UCSD-AML1 (cell line): ENCODE results near the gene TRPV4.

Experiments
- DNase-seq: peaks from one replicate; lab custom pipeline; 2025; ENCODE audit not compliant: unreplicated experiment; lab: John Stamatoyannopoulos, UW

The TRPV4 gene

GRCh38 chr12:109808876-109809646 is 24.1 kb downstream of the TRPV4 start:
- DNase-seq, result no peak

DNA sequence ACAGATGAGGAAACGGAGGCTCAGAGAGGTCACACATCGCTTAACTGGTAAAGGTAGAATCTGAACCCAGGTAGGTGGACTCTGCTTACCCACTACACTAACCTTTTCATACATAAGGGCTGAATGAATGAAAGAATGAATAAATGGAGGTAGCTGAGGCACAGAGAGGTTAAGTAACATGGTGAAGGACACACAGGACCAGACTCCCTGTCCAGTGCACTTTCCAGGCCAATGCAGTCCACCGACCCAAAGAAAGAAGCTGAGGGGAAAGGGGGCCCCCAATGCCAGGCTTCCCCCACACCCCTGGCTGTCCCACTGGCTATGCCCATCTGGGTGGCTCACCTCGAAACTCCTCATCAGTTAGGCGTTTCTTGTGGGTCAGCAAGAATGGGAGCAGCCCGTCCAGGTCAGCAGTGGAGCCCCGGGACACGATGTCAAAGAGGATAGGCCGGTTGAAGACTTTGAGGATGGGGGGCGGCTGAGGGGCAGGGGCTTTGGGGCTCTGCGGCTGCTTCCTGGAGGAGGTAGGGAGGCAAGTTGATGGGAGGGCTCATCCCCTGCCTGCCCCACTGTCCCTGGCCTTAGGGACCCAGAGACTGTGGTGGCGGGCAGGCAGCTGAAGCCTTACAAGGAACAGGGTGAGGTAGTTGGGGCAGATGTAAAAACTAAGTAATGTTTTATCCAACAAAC is 25.1 kb downstream of the TRPV4 start:
- no peak for DNase-seq

DNA sequence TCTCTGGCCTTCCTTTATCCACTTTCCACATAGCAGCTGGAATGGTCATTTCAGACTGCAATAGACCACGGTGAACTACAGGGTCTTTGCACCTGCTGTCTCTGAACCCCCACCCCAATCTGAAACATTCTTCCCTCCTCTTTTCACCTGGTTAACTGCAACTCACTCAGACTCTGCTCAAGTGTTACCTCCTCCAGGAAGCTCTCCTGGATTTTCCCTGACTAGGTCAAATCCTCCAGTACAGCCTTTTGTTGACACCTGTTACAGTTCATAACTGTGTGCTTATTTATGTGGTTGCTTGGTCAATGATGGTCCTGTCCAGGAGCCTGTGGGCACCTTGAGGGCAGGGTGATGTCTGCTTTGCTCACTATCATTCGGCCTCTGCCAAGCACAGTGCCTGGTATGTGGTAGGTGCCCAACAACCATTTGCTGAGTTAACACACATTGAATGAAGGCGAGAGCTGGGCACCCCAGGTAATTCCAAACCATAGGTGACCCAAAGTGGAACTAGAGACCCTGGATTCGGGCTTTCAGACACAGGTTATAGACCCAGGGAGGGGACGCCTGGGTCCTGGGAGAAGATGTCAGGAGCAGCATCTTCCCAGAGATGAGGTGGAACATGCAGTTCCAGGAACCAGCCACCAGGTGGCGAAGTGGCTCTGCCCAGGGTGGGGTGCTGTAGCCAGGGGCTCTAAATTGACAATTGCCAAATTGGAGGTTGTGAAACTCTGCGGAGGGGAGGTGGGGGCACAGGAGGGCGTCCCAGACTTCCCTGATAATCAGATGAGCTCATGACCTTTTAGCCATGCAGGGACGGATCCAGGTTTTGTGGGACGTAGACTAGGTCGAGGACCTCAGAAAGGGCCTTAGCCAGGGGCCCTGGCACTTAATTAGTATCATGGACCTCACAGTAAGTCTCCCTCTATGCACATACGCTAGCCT is 28.1 kb downstream of the TRPV4 start:
- peak; percentile 57 for DNase-seq

- no peak for DNase-seq
Measured at GRCh38 chr12:109803678-109804077, 29.5 kb downstream of the TRPV4 start.

GRCh38 chr12:109802828-109803227 is 30.4 kb downstream of the TRPV4 start:
- no peak for DNase-seq

- no peak for DNase-seq
Measured at GRCh38 chr12:109800536-109800935, 32.7 kb downstream of the TRPV4 start.

DNA sequence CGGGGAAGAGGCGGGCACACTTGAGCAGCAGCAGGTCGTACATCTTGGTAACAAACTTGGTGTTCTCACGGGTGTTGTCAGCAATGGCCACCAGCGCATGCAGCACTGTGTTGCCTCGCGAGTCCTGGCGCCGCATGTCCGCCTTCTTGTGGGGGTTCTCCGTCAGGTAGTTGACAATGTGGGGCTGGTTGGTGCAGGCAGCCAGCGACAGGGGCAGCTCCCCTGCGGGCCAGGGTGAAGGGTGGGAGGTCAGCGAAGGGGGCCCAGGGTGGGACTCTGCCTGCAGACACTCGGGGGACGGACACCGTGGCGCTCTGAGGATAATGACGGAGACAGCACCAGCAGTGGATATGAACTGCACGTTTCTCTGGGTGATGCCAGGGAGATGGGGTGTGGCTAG is 34.5 kb downstream of the TRPV4 start:
- no peak for DNase-seq

- DNase-seq, result peak; percentile 46
Measured at GRCh38 chr12:109797905-109798669, 35.1 kb downstream of the TRPV4 start.

DNA sequence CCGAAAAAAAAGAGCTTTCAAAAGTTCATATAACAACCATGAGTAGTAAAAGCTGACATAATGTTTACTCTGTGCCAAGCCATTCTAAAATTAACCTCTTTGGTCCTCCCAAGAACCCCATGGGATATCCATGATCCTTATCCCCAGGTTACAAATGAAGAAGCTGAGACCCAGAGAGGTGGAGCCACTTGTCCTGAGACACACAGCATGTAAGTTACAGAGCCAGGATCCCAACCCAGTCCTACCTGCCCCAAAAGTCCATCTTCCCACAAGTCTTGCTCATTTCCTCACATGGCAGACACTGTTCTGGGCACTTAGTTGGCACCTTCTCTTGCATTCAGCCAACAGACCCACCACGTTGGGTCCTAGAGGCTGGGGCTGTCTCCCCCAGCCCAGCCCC is 37.1 kb downstream of the TRPV4 start:
- DNase-seq, result no peak

DNA sequence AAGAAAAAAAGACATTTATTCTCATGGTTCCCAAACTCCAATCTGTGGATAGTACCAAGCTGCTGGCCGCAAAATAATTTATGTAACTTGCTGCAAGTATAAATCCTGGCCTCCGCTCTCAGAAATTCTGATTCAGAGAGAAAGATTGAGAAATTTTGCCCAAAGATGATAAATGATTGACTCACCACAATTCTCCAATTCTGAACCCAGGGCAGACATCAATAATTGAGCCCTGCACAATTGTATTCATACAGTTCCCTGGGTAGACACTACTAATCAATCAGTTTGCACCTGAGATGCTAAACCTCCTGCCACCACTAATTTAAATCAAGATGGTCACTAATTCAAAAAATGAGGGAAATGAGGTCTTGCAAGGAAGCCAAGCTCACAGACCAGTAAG is 38.2 kb downstream of the TRPV4 start:
- no peak for DNase-seq

DNA sequence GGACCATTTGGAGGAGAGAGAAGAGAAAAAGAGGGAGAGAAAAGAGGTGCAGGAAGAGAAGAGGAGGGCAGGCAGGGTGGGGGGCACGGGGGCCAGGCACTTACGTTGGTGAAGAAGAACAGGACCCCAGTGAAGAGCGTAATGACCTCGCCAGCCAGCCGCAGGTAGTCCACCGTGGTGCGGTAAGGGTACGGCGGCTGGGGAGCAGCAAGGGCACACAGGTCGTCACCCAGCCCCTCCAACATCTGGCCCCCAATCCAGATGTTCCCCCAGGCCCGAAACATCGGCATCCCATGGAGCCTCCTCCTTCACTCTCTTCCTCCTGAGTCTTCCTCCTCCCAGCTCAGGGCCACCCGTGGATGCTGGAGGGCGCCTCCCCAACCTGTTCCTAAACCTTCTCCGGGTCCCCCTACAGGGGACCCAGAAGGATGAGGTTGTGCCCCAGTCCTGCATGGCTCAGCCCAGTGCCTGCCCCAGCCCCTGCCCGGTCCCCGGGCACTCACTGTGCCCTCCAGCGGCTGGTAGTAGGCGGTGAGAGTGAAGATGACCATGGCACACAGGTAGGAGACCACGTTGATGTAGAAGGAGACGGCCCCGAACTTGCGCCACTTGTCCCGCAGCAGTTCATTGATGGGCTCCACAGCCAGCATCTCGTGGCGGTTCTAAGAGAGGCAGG is 39.2 kb downstream of the TRPV4 start:
- no peak for DNase-seq

DNA sequence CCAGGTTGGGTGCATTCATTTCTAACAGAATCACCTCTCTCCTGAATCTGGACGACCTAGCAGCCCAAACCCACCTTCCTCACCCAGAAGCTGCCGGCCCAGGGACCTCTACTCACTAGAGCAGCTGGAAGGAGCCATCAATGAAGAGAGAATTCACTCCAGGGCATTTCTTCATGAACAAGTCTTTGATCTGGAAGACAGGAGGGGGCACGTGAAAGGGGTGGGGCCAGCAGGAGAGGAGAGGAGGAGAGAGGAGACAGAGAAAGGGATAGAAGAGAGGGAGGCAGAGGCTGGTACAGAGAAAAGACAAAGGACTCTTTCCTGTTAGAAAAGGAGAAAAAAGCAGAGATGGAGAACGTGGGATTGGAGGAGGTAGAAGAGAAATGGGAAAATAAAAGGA is 39.8 kb downstream of the TRPV4 start:
- DNase-seq, result no peak

DNA sequence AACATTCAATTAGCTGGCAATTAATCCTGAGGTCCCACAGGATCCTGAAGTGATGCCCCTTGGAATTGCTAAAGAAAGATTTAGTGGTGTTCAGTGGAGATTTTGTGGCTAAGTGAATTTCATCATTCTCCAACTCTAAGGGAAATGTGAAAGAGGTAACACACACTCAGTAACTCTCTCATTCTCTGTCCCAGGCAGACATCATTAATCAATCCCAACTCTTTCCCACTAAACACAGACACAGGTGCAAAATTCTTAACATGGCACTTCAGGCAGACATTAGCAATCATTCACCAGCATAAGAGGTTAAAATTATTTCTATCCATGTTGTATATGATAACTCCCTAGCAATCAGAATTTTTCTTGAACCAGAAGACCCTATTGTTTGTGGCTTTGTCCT is 40.2 kb downstream of the TRPV4 start:
- DNase-seq, result no peak

GRCh38 chr12:109789526-109790048 is 43.6 kb downstream of the TRPV4 start:
- no peak for DNase-seq

GRCh38 chr12:109786799-109787198 is 46.4 kb downstream of the TRPV4 start:
- no peak for DNase-seq

- no peak for DNase-seq
Measured at GRCh38 chr12:109785854-109786253, 47.3 kb downstream of the TRPV4 start.

- DNase-seq, result no peak
Measured at GRCh38 chr12:109783965-109784244, 49.3 kb downstream of the TRPV4 start.

- no peak for DNase-seq
Measured at GRCh38 chr12:109783135-109783964, 49.8 kb downstream of the TRPV4 start.

DNA sequence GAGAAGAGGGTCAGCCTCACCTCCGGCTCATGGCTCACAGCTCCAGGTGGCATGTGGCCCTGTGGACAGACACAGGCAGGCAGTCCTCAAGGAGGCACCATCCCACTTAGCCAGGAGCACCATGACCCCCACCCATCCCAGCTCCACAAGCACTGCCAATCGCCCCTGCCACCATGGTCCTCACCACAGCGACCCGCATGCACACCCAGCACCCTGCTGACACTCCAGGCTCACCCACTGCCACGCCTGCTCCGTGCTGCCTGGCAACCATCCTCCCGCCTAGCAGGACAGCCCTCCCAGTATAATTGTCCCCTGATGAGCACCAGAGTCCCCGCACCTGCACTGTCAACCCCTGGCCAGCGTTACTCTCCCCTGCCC is 50.9 kb downstream of the TRPV4 start:
- no peak for DNase-seq
